ENCODE results near the gene GRIN2A.

GRIN2A gene

GRCh38 chr16:10130538-10130937 lies 51.7 kb downstream of the GRIN2A start:
- DNase-seq (ENCODE audit: low spot score), result no peak

DNA sequence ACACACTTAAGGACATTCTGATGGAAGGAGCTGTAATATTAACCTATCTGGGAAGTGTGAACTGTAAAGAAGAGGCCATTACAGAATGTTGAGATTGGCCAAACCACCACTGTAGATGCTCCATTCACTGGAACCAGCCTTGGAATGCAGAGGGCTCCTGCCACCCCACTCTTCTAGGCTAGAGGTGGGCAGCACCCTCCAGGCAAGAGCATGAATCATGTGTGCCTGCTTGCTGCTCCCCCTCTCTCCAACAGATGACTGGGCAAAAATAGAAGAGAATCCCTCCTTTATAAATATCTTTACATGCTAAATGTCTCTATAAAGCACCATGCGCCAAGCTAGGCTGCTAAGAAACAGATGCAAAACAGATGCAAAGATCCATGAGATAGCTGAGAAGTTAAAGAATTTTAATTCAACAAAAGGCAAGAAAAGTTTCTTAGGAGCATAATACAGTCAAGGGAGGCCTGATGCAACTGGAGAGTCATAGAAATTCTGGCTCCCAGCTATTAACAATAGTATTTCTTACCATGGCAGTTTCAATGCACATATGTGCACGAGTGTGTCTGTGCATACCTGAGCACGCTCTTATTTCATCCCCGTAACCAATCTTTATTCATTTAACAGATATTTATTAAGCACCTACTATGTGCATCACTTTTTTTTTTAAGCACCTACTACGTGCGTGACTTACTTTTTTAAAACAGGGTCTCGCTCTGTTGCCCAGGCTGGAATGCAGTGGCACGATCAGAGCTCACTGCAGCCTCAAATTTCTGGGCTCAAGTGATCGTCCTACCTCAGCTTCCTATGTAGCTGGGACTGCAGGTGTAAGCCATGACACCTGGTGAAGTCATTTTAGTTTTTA lies 53.6 kb downstream of the GRIN2A start:
- no peak for DNase-seq (ENCODE audit: low spot score)

GRCh38 chr16:10126686-10127085 lies 55.5 kb downstream of the GRIN2A start:
- no peak for DNase-seq (ENCODE audit: low spot score)

- no peak for DNase-seq (ENCODE audit: low spot score)
These were observed 59.1 kb downstream of the GRIN2A start for GRCh38 chr16:10123141-10123540.

- no peak for DNase-seq (ENCODE audit: low spot score)
These were observed 59.7 kb downstream of the GRIN2A start for GRCh38 chr16:10122546-10122945.

DNA sequence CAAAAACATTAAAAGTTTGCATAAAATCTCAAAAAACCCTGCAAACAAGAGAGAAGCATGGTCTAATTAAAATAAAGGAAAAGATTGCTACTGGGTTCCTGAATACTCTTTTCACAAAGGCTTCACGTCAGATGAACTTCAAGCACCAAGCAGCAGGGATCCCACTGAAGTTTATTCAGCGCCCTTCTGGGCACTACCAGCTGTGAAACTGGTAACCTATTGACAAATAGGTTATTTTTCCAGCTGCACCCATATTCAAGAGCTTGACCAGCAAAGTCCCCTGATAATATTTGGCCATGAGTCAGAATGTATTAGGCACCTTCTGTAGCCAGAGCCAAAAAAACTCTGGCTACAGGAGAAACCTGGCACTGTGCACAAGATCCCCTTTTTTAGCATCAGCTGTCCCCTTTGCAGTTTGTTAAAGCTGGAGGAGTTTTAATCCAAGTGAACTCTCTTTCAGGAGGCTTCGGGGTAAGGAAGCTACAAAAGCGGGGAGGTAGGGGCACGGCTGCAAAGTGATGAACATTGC lies 60.3 kb downstream of the GRIN2A start:
- DNase-seq (ENCODE audit: low spot score), result no peak

- no peak for DNase-seq (ENCODE audit: low spot score)
These were observed 60.7 kb downstream of the GRIN2A start for GRCh38 chr16:10121491-10121890.

DNA sequence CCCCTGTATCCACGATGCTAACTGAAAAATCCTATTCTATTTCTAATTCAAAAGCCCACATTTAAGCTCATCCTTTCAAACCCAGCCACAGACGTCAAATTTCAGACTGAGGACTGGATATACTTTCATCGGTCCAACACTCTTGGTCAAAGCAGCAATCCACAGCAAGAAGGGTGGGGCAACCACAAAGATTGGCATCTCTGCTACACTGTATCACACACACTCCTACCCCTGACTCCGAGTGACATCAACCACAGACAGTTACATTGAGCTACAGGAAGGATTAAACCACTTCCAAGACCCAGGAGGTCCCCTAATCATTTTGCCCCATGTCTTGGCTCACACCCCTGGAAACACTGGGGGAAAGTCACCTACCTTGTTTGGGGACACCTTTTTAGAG lies 61.3 kb downstream of the GRIN2A start:
- DNase-seq (ENCODE audit: low spot score), result no peak

- DNase-seq (ENCODE audit: low spot score), result no peak
These were observed 67.8 kb downstream of the GRIN2A start for GRCh38 chr16:10114409-10114808.

GRCh38 chr16:10113248-10113647 lies 69.0 kb downstream of the GRIN2A start:
- DNase-seq (ENCODE audit: low spot score), result no peak

GRCh38 chr16:10112021-10112420 lies 70.2 kb downstream of the GRIN2A start:
- DNase-seq (ENCODE audit: low spot score), result no peak

DNA sequence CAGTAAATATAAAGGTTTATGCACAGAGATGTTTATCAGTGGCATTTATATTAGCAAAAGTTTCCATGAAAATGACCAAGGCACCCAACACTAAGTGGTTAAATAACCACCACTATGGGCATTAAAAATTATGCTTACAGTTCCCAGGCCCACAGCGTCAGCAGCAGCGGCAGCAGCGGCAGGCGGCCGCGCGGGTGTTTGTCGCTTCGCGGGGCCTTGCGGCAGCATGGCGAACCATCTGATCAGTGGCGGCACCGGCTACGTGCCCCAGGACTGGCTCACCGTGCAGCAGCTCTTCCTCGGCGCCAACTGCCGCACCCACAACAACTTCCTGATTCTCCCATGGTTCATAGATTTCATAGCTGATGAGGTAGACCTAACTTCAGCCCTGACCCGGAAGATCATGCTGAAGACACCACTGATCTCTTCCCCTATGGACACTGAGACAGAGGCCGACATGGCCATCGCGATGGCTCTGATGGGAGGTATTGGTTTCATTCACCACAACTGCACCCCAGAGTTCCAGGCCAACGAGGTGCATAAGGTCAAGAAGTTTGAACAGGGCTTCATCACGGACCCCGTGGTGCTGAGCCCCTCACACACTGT lies 71.0 kb downstream of the GRIN2A start:
- no peak for DNase-seq (ENCODE audit: low spot score)

DNA sequence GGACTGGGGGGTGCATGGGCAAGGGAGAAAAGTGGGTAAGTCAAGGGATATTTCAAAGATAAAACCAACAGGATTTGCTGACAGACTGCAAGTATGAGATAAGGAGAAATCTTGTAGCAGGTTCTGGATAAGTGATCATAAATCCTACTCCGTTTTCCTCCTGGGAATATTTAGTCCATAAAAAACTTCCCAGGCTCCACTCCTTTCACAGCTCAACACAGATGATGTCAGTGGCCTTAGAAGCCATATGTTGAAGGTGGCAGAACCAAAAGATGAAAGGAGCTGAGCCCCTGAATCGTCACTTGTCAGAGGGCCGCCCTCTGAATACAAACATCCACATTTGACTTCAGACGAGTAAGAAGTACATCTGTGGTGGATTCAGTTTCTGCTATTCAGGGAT lies 71.7 kb downstream of the GRIN2A start:
- no peak for DNase-seq (ENCODE audit: low spot score)

DNA sequence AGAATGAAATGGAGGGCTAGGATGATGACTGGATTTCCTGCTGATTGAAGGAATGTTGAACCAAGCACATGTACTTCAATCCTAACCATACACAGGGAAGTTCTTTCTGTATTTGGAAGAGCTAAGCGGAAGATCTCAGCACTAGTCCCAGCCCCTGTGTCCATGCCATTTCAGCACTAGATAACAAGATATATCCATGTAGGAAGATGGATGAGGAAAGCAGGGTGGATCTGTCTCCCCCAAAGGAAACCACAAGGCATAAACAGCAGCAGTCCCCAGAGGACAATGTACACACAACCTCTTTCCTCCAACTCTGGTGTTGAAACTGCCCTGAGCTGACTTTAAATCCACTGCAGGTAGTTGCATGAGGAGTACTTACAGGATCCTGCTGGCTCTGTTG lies 75.1 kb downstream of the GRIN2A start:
- no peak for DNase-seq (ENCODE audit: low spot score)

GRCh38 chr16:10103700-10104099 lies 78.5 kb downstream of the GRIN2A start:
- no peak for DNase-seq (ENCODE audit: low spot score)

DNA sequence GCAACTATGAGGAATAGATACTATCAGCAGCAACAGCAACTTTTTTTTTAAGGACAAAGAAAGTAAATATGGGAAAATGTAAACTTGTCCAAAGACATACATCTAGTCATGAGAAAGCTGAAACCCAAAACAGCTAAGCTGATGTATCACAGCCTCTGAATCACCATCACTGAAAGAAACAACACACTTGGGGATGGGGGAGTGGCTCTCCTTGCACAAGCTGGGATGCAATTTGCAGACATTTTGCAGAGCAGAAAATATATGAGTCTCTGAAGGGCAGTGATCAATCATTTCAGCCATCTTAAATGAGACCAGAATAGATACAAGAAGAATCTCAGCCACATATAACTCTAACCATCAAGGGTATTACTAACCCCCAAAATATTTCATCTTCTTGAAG lies 79.1 kb downstream of the GRIN2A start:
- DNase-seq (ENCODE audit: low spot score), result no peak

DNA sequence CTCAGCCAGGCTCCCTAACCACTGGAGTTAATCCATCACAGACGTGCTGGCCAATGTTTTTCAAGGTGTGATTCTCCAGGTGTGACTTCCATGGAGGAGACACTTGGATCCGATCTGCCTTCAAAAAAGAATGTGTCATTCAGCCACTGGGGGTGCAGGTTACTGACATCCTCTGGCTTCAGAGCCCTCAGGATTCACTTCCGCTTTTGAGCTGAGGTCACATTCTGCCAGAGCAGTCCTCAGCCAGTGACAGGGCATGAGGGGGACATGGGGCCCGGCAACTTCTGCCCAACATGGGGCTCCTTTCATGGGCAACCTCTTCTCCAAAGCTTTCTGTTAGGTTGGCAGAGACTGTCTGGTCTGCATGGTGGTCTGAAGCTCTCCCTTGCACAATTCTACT lies 81.4 kb downstream of the GRIN2A start:
- no peak for DNase-seq (ENCODE audit: low spot score)

DNA sequence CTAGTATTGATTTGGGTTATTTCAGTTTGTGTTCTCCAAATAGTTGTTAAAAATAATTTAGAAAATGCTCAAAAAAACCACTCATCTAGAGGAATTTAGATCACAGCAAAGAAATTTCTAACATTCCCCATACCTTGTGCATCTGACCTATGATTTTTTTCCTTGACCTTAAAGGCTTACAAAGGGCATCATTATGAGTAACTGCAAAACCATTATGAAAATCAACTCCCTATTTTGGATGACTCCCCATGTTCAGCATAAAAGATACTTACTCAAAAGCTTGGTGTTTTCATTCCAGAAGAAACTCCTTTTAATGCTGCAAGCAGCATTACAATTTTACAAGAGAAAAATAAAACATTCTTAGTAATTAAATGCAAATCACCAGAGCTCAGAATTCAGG lies 83.2 kb downstream of the GRIN2A start:
- no peak for DNase-seq (ENCODE audit: low spot score)

DNA sequence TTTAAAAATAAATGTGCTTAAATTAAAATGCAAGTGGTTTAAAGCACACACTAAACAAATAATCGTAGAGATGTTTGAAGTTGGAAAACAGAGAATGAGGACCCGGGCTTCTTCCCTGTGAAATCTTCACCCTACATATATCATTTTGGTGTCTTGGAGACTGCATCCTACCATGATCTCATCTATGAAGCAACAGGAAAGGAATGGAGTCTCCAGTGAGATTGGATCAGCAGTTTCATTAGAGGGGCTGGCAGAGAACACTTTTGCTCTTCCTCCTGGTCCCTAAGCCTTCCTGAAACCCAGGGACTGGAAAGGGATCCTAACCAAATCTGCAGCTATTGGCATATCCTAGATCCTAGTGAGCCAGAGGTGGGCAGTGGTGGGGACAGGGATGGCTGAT lies 85.0 kb downstream of the GRIN2A start:
- DNase-seq (ENCODE audit: low spot score), result no peak

DNA sequence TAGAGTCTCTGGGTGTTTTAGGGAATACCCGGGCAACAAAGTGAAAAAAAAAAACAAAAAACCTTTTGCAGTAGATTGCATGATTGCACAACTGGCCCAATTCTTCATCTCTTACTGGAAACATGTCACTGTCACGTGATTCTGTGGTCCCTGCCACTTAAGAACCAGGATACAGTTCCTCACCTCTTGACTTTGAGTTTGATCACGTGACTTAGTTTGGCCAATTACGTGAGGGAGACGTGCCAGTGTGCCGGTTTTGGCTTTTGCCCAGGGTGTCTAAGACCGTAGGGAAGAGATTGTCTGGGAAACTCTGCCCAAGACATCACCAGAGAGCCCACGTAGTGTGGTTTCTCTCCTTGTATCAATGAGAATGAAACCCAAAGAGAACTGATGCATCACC lies 88.7 kb downstream of the GRIN2A start:
- DNase-seq (ENCODE audit: low spot score), result no peak

- DNase-seq (ENCODE audit: low spot score), result no peak
These were observed 91.4 kb downstream of the GRIN2A start for GRCh38 chr16:10090816-10091215.

DNA sequence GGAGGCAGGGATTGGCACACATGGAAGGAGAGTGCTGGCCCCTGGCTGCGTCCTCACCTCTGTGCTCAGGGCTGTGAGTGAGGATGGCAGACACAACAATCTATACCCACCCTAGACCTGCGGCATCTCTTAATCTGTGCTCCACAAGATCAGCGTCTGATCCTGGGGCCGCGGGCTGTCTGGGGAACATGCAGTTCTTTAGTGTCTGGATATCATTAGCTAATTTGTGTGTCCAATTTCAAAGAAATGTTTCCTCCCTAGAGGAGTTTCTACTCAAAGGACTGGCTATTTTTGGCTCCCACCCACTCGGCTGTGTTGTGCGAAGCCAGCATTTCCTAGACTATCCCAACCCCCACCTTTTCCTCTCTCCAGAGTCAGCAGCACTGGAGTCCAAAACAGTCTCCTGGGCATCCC lies 93.8 kb downstream of the GRIN2A start:
- no peak for DNase-seq (ENCODE audit: low spot score)

GRCh38 chr16:10087151-10087550 lies 95.1 kb downstream of the GRIN2A start:
- DNase-seq (ENCODE audit: low spot score), result no peak

DNA sequence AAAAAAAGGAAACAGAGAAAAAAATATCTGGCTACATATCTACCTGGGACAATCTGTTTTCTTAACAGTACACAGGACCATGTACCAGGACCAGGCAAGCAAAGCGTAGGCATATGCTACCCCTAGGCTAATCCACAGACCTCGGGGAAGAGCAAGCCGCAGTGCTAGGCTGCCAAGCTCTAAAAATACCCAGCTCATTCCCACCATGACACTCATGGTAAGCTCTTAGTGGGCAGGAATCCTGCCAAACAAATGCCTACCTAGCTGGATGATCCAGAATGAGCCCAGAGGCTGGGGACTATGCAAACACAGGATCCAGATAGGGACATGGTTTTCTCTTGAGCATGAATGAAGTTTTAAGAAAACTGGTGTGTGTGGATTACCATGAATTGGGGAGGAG lies 95.6 kb downstream of the GRIN2A start:
- no peak for DNase-seq (ENCODE audit: low spot score)
